Mesendoderm (in vitro differentiated cells): ENCODE results near the gene SCG5.
A peak's percentile ranks its signal among the peaks of the same experiment; 100 is the strongest.

ENCODE experiments used
- DNase-seq: peaks from one replicate; pipeline ENCODE4 v3.0.0; 2013
- H2AK5ac ChIP-seq: 2 replicates; pipeline ENCODE4 v1.6.1; 2013; ENCODE audit warnings: low read length, inconsistent platforms
- H2BK120ac ChIP-seq: 2 replicates; pipeline ENCODE4 v1.6.1; 2013; ENCODE audit warnings: low read depth, mild to moderate bottlenecking, low read length, moderate library complexity, mixed read lengths
- H2BK15ac ChIP-seq: replicated peaks from 2 replicates; pipeline ENCODE4 v1.6.1; 2013; ENCODE audit warnings: low read depth, mild to moderate bottlenecking, moderate library complexity
- H2BK5ac ChIP-seq: 2 replicates; pipeline ENCODE4 v1.6.1; 2013; ENCODE audit warnings: low read length, inconsistent platforms
- H3K18ac ChIP-seq: 2 replicates; pipeline ENCODE4 v1.6.1; 2013; ENCODE audit warnings: mild to moderate bottlenecking, low read length, mixed read lengths
- H3K23ac ChIP-seq: one replicate; pipeline ENCODE4 v1.6.1; 2013; ENCODE audit warnings: low read length
- H3K27ac ChIP-seq: 2 replicates; pipeline ENCODE4 v1.5.1; 2013; ENCODE audit warnings: low read depth, mild to moderate bottlenecking, inconsistent platforms, low read length, moderate library complexity
- H3K27me3 ChIP-seq: 2 replicates; pipeline ENCODE4 v1.6.1; 2013; ENCODE audit warnings: low read length, control low read depth, mild to moderate bottlenecking, inconsistent platforms; ENCODE audit not compliant: insufficient read depth, poor library complexity
- H3K36me3 ChIP-seq: 2 replicates; pipeline ENCODE4 v1.6.1; 2013; ENCODE audit warnings: low read length, inconsistent platforms; ENCODE audit not compliant: control insufficient read depth, insufficient read depth
- H3K4ac ChIP-seq: one replicate; pipeline ENCODE4 v1.6.1; 2013; ENCODE audit warnings: low read depth, mild to moderate bottlenecking, low read length, moderate library complexity
- H3K4me1 ChIP-seq: 2 replicates; pipeline ENCODE4 v1.6.1; 2013; ENCODE audit warnings: low read depth, low read length, inconsistent platforms; ENCODE audit not compliant: control insufficient read depth
- H3K4me2 ChIP-seq: 2 replicates; pipeline ENCODE4 v1.6.1; 2013; ENCODE audit warnings: low read length
- H3K4me3 ChIP-seq: 2 replicates; pipeline ENCODE4 v1.5.1; 2013; ENCODE audit warnings: mild to moderate bottlenecking, low read length
- H3K56ac ChIP-seq: one replicate; pipeline ENCODE4 v1.6.1; 2013; ENCODE audit warnings: low read length
- H3K79me1 ChIP-seq: 2 replicates; pipeline ENCODE4 v1.6.1; 2013; ENCODE audit warnings: low read length, inconsistent platforms
- H3K79me2 ChIP-seq: 2 replicates; pipeline ENCODE4 v1.6.1; 2013; ENCODE audit warnings: mild to moderate bottlenecking, low read length; ENCODE audit not compliant: control insufficient read depth, insufficient read depth
- H3K9ac ChIP-seq: 2 replicates; pipeline ENCODE4 v1.6.1; 2013; ENCODE audit warnings: low read length, inconsistent platforms
- H4K5ac ChIP-seq: one replicate; pipeline ENCODE4 v1.6.1; 2013; ENCODE audit warnings: low read length
- H4K8ac ChIP-seq: one replicate; pipeline ENCODE4 v1.6.1; 2013; ENCODE audit warnings: low read depth, mild to moderate bottlenecking, control low read depth, low read length, moderate library complexity
- WGBS: extraction: QIAGEN DNeasy Blood & Tissue Kit; methylation state at CpG from one replicate; pipeline ENCODE4 v1.1.7; 2013; ENCODE audit warnings: low lambda C conversion rate, missing lambda C conversion rate; ENCODE audit not compliant: insufficient coverage; ENCODE audit errors: extremely low coverage; 5-methylcytosine and 5-hydroxymethylcytosine counted together

Gene SCG5

GRCh38 chr15:32691689-32692038, 50.2 kb downstream of the SCG5 start:
- H3K23ac ChIP-seq, result no peak overlapping the region
- H3K18ac ChIP-seq, result no peak overlapping the region
- H3K79me1 ChIP-seq, result no peaks in the 10 kb centered on the region
- H3K9ac ChIP-seq, result no peak overlapping the region
- H3K27me3 ChIP-seq, result no peaks in the 10 kb centered on the region
- no peaks in the 10 kb centered on the region for H3K36me3 ChIP-seq
- no peak overlapping the region for H3K4me3 ChIP-seq
- H3K79me2 ChIP-seq, result no peaks in the 10 kb centered on the region
- no peak overlapping the region for H3K27ac ChIP-seq
- H3K4me2 ChIP-seq, result no peak overlapping the region
- no peak overlapping the region for H2BK120ac ChIP-seq
- H2BK15ac ChIP-seq, result no peak overlapping the region
- no CpG with 5 or more reads among the region's 10 CpGs for WGBS
- H2BK5ac ChIP-seq, result no peak overlapping the region
- H3K4ac ChIP-seq, result no peak overlapping the region
- DNase-seq, result no peak
- no peak overlapping the region for H2AK5ac ChIP-seq
- peaks cover 3% of the 10 kb centered on the region for H3K4me1 ChIP-seq
- H4K8ac ChIP-seq, result no peak overlapping the region
- H4K5ac ChIP-seq, result no peak overlapping the region
- H3K56ac ChIP-seq, result no peak overlapping the region

GRCh38 chr15:32692286-32692685, 50.8 kb downstream of the SCG5 start:
- Histone ChIP-seq H4K5ac (no peak overlapping the region), H3K4me3 (no peak overlapping the region), H3K9ac (no peak overlapping the region), H3K27me3 (no peaks in the 10 kb centered on the region), H3K27ac (no peak overlapping the region), H3K56ac (no peak overlapping the region), H2BK5ac (no peak overlapping the region), H3K4me1 (peaks cover 3% of the 10 kb centered on the region), H2AK5ac (no peak overlapping the region), H3K36me3 (no peaks in the 10 kb centered on the region), H3K18ac (no peak overlapping the region), H3K4me2 (no peak overlapping the region), H3K79me1 (no peaks in the 10 kb centered on the region), H3K4ac (no peak overlapping the region), H2BK15ac (no peak overlapping the region), H4K8ac (no peak overlapping the region), H3K79me2 (no peaks in the 10 kb centered on the region), H3K23ac (no peak overlapping the region), H2BK120ac (no peak overlapping the region)
- no peak for DNase-seq
- WGBS, result no CpG with 5 or more reads among the region's 2 CpGs

- Histone ChIP-seq H3K79me2 (no peaks in the 10 kb centered on the region), H3K79me1 (no peaks in the 10 kb centered on the region), H2BK120ac (no peak overlapping the region), H3K4me3 (no peak overlapping the region), H2BK5ac (no peak overlapping the region), H3K18ac (no peak overlapping the region), H3K23ac (no peak overlapping the region), H3K9ac (no peak overlapping the region), H3K4me1 (peaks cover 3% of the 10 kb centered on the region), H4K5ac (no peak overlapping the region), H3K36me3 (no peaks in the 10 kb centered on the region), H2BK15ac (no peak overlapping the region), H3K27ac (no peak overlapping the region), H3K27me3 (no peaks in the 10 kb centered on the region), H3K4me2 (no peak overlapping the region), H2AK5ac (no peak overlapping the region), H3K4ac (no peak overlapping the region), H3K56ac (no peak overlapping the region), H4K8ac (no peak overlapping the region)
- no peak for DNase-seq
- WGBS, result no CpG with 5 or more reads among the region's 3 CpGs
Observed at GRCh38 chr15:32694222-32694983, 52.9 kb downstream of the SCG5 start.

DNA sequence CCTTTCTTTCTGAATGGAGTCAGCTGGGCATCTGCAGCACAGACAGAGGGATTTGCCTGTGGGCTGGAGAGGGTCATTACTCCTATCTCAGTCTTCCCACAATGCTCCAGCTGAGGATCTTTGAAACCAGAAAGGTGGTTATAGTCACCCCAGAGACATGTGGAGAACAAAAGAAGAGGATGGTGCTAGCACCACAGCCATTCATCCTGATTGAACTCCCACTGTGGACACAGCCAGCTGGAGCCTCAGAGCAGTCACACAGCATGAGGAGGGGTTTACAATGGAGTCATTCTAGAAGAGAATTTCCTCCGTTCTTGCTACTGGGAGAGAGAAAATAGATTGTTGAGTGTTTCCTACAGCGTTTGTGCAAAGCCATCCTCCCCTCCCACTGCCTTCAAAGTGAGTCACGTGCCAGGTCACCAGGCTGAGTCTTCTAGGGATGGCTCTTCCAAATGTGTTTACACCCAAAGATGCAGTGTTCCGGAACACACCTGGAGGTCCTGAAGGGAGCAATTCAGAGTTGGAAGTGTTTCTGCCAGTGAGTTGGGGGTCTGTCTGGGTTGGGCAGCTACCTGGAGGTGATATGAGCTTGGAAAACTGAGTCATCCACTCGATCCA, 57.4 kb downstream of the SCG5 start:
- H2BK5ac ChIP-seq, result no peak overlapping the region
- no peak overlapping the region for H3K4me3 ChIP-seq
- DNase-seq, result peak; percentile 38
- no peak overlapping the region for H3K27ac ChIP-seq
- no CpG with 5 or more reads among the region's 5 CpGs for WGBS
- H3K79me1 ChIP-seq, result no peaks in the 10 kb centered on the region
- H3K27me3 ChIP-seq, result no peaks in the 10 kb centered on the region
- no peak overlapping the region for H2BK120ac ChIP-seq
- H2BK15ac ChIP-seq, result no peak overlapping the region
- H3K79me2 ChIP-seq, result no peaks in the 10 kb centered on the region
- H3K9ac ChIP-seq, result no peak overlapping the region
- no peak overlapping the region for H3K4me2 ChIP-seq
- H4K5ac ChIP-seq, result no peak overlapping the region
- H3K36me3 ChIP-seq, result no peaks in the 10 kb centered on the region
- no peak overlapping the region for H4K8ac ChIP-seq
- no peak overlapping the region for H3K18ac ChIP-seq
- H3K4me1 ChIP-seq, result no peaks in the 10 kb centered on the region
- H3K23ac ChIP-seq, result no peak overlapping the region
- no peak overlapping the region for H2AK5ac ChIP-seq
- no peak overlapping the region for H3K4ac ChIP-seq
- H3K56ac ChIP-seq, result no peak overlapping the region

GRCh38 chr15:32700501-32701150, 59.1 kb downstream of the SCG5 start:
- no peak overlapping the region for H3K27ac ChIP-seq

More at GRCh38 chr15:32700501-32701150, 59.1 kb downstream of the SCG5 start:
- no peak overlapping the region for H4K8ac ChIP-seq
- H3K27me3 ChIP-seq, result no peaks in the 10 kb centered on the region
- no peak overlapping the region for H3K4me2 ChIP-seq
- H3K4me3 ChIP-seq, result no peak overlapping the region
- no peaks in the 10 kb centered on the region for H3K79me1 ChIP-seq
- H2BK120ac ChIP-seq, result no peak overlapping the region
- no peak overlapping the region for H3K23ac ChIP-seq
- no peak overlapping the region for H3K9ac ChIP-seq
- H3K4me1 ChIP-seq, result no peaks in the 10 kb centered on the region
- no peak overlapping the region for H4K5ac ChIP-seq
- no peak overlapping the region for H3K56ac ChIP-seq
- no peak for DNase-seq
- no peak overlapping the region for H3K4ac ChIP-seq
- no peak overlapping the region for H2BK15ac ChIP-seq
- H3K79me2 ChIP-seq, result no peaks in the 10 kb centered on the region
- WGBS, result no CpG with 5 or more reads among the region's 14 CpGs
- H2BK5ac ChIP-seq, result no peak overlapping the region
- H3K36me3 ChIP-seq, result no peaks in the 10 kb centered on the region
- H3K18ac ChIP-seq, result no peak overlapping the region
- no peak overlapping the region for H2AK5ac ChIP-seq
